Endodermal cell (in vitro differentiated cells): ENCODE measurements around the gene RAPGEF4. TPM values are rescaled to one million over a fixed set of nuclear protein-coding genes. Genes with fewer than 3 reads are reported as not detected.

Experiments
- DNase-seq: peaks from one replicate; pipeline ENCODE4 v3.0.0-alpha.2; 2017
- H3K27ac ChIP-seq: 2 replicates; pipeline ENCODE4 v1.5.1; 2013; ENCODE audit warnings: mild to moderate bottlenecking, low read depth, low read length, moderate library complexity
- H3K27me3 ChIP-seq: 2 replicates; pipeline ENCODE4 v1.6.1; 2013; ENCODE audit warnings: mild to moderate bottlenecking, low read length, moderate library complexity; ENCODE audit not compliant: insufficient read depth, control insufficient read depth, poor library complexity, severe bottlenecking
- H3K36me3 ChIP-seq: 2 replicates; pipeline ENCODE4 v1.7.0; 2013; ENCODE audit warnings: mild to moderate bottlenecking, low read length, moderate library complexity; ENCODE audit not compliant: control insufficient read depth, insufficient read depth
- H3K4me1 ChIP-seq: one replicate; pipeline ENCODE4 v1.7.0; 2013; ENCODE audit warnings: low read length; ENCODE audit not compliant: control insufficient read depth, insufficient read depth
- H3K4me3 ChIP-seq: 2 replicates; pipeline ENCODE4 v1.5.1; 2013; ENCODE audit warnings: mild to moderate bottlenecking, low read length, moderate library complexity
- H3K9ac ChIP-seq: 2 replicates; pipeline ENCODE4 v1.6.1; 2013; ENCODE audit warnings: mild to moderate bottlenecking, low read length, moderate library complexity; ENCODE audit not compliant: poor library complexity, severe bottlenecking; ENCODE audit errors: extremely low read depth
- H3K9me3 ChIP-seq: 2 replicates; pipeline ENCODE4 v1.6.1; 2013; ENCODE audit warnings: mild to moderate bottlenecking, low read length, moderate library complexity; ENCODE audit not compliant: control insufficient read depth
- H3K27ac Mint-ChIP-seq: 2 replicates; pipeline ENCODE4 v1.8.0; 2020; ENCODE audit warnings: mixed read lengths
- H3K27me3 Mint-ChIP-seq: 2 replicates; pipeline ENCODE4 v1.8.0; 2021; ENCODE audit warnings: mild to moderate bottlenecking, mixed read lengths; ENCODE audit not compliant: insufficient read depth
- H3K36me3 Mint-ChIP-seq: 2 replicates; pipeline ENCODE4 v1.8.0; 2020; ENCODE audit warnings: low read depth, mixed read lengths
- H3K4me1 Mint-ChIP-seq: 2 replicates; pipeline ENCODE4 v1.8.0; 2020; ENCODE audit warnings: mixed read lengths
- H3K4me3 Mint-ChIP-seq: 2 replicates; pipeline ENCODE4 v1.8.0; 2020; ENCODE audit warnings: mild to moderate bottlenecking, moderate library complexity, mixed read lengths
- H3K9me3 Mint-ChIP-seq: 2 replicates; pipeline ENCODE4 v1.8.0; 2020; ENCODE audit warnings: mild to moderate bottlenecking, mixed read lengths
- CTCF ChIP-seq: fragments of 200-600 bp; sonication (generic); conservative IDR thresholded peaks from 2 replicates; pipeline ENCODE4 v1.5.0; 2021; ENCODE audit warnings: antibody characterized with exemption, mild to moderate bottlenecking
- WGBS, 2 experiments: methylation state at CpG; one replicate each; pipeline versions ENCODE4 v1.1.5 to v1.1.7; 2013; ENCODE audit warnings: missing lambda C conversion rate in 2 of 2, mixed read lengths in 1 of 2; ENCODE audit not compliant: insufficient coverage in 1 of 2, insufficient read length in 1 of 2; 5-methylcytosine and 5-hydroxymethylcytosine counted together
- total RNA-seq, 2 donors: library from RNA; stranded (reverse); fragmentation: NEBNext Ultra II Directional in 1 of 2; extraction: Animal tissue kit (Norgen Biotek cat#: 25700) in 1 of 2; gene quantifications; 2 replicates in 1 of 2; 3 replicates in 1 of 2; pipeline ENCODE4 v1.2.1, GENCODE V29; 2021

RAPGEF4 gene
- total RNA-seq, 2 donors from 2014 or later = 0.77 to 0.88 TPM

- H3K36me3 Mint-ChIP-seq = no peaks in the 10 kb centered on the region
- H3K9me3 Mint-ChIP-seq = peaks cover 4% of the 10 kb centered on the region
- no peak overlapping the region for H3K4me3 Mint-ChIP-seq
- H3K9me3 ChIP-seq = no peaks in the 10 kb centered on the region
- DNase-seq = peak; percentile 95
- peaks cover 13% of the 10 kb centered on the region for H3K4me1 Mint-ChIP-seq
- H3K27me3 ChIP-seq = no peaks in the 10 kb centered on the region
- TF ChIP-seq CTCF = peak; percentile 98
- no peaks in the 10 kb centered on the region for H3K36me3 ChIP-seq
- no peak overlapping the region for H3K4me3 ChIP-seq
- peaks cover 1% of the 10 kb centered on the region for H3K27me3 Mint-ChIP-seq
- H3K27ac Mint-ChIP-seq = no peak overlapping the region
- H3K4me1 ChIP-seq = no peaks in the 10 kb centered on the region
- H3K27ac ChIP-seq = no peak overlapping the region
- WGBS, 2 experiments = 39 to 42% methylated on average over 8 of the region's 8 CpGs
- no peak overlapping the region for H3K9ac ChIP-seq
Measured at GRCh38 chr2:173027181-173028128, 291.8 kb downstream of the RAPGEF4 start.

- Histone ChIP-seq H3K4me3 (no peak overlapping the region), H3K9ac (no peak overlapping the region), H3K4me1 (no peaks in the 10 kb centered on the region), H3K27me3 (no peaks in the 10 kb centered on the region), H3K36me3 (no peaks in the 10 kb centered on the region), H3K9me3 (no peaks in the 10 kb centered on the region), H3K27ac (no peak overlapping the region)
- peaks cover 13% of the 10 kb centered on the region for H3K4me1 Mint-ChIP-seq
- no peak overlapping the region for H3K4me3 Mint-ChIP-seq
- DNase-seq = no peak
- H3K27ac Mint-ChIP-seq = no peak overlapping the region
- TF ChIP-seq CTCF = no peak
- WGBS, 2 experiments = 96 to 100% methylated on average over 1 of the region's 1 CpG
- no peaks in the 10 kb centered on the region for H3K36me3 Mint-ChIP-seq
- peaks cover 4% of the 10 kb centered on the region for H3K9me3 Mint-ChIP-seq
- H3K27me3 Mint-ChIP-seq = peaks cover 1% of the 10 kb centered on the region
Measured at GRCh38 chr2:173028141-173028540, 292.5 kb downstream of the RAPGEF4 start.

GRCh38 chr2:173028671-173029070 is 293.0 kb downstream of the RAPGEF4 start:
- no peak for DNase-seq
- no peaks in the 10 kb centered on the region for H3K36me3 ChIP-seq
- TF ChIP-seq CTCF = no peak
- no peaks in the 10 kb centered on the region for H3K27me3 ChIP-seq
- H3K4me3 Mint-ChIP-seq = no peak overlapping the region
- H3K4me3 ChIP-seq = no peak overlapping the region
- no peak overlapping the region for H3K27ac ChIP-seq
- peaks cover 13% of the 10 kb centered on the region for H3K4me1 Mint-ChIP-seq
- H3K27me3 Mint-ChIP-seq = peaks cover under 1% of the 10 kb centered on the region
- H3K36me3 Mint-ChIP-seq = no peaks in the 10 kb centered on the region
- H3K9ac ChIP-seq = no peak overlapping the region
- WGBS, 2 experiments = 71 to 100% methylated on average over 2 to 5 of the region's 5 CpGs
- H3K27ac Mint-ChIP-seq = no peak overlapping the region
- H3K9me3 ChIP-seq = no peaks in the 10 kb centered on the region
- no peaks in the 10 kb centered on the region for H3K4me1 ChIP-seq
- H3K9me3 Mint-ChIP-seq = peaks cover 2% of the 10 kb centered on the region
